ENCODE results near the gene DGKI. TPM values are rescaled to one million over a fixed set of nuclear protein-coding genes. Genes with fewer than 3 reads are reported as not detected.

Gene DGKI
- total RNA-seq, 4 donors from 2014 or later: 45.1 to 71.0 (median 48.7) TPM

DNA sequence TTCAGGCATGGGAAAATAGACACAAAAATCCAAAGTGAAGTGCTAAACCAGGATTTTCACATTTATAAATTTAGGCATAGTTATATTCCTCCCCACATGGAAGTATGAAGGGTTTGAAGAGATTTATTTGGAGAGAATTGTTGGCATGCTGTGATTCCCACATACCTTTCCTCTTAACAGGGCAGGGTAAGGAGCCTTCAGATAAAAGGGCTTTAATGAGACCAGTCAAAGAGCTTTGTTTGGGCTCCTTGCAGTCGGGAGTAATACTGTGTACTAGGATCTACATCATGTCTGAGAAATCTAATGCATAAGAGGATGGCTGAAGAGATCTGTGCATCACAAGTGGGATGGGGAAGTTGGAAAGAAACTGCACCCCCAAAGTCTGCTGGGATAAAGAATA lies 362.4 kb downstream of the DGKI start:
- no peaks in the 10 kb centered on the region for H3K36me3 ChIP-seq
- intact Hi-C loops (cut with DNase I): no loop called here
- H3K4me1 ChIP-seq: no peaks in the 10 kb centered on the region
- H3K27ac ChIP-seq: no peak overlapping the region
- H3K9me3 ChIP-seq: no peaks in the 10 kb centered on the region
- H3K27me3 ChIP-seq: no peaks in the 10 kb centered on the region
- DNase-seq: no peak
- no peak overlapping the region for H3K4me3 ChIP-seq (replicated peaks in 1 of 3)
- WGBS, 2 donors: 72 to 85% methylated on average over 1 of the region's 1 CpG
- TF ChIP-seq, protein P1, sequence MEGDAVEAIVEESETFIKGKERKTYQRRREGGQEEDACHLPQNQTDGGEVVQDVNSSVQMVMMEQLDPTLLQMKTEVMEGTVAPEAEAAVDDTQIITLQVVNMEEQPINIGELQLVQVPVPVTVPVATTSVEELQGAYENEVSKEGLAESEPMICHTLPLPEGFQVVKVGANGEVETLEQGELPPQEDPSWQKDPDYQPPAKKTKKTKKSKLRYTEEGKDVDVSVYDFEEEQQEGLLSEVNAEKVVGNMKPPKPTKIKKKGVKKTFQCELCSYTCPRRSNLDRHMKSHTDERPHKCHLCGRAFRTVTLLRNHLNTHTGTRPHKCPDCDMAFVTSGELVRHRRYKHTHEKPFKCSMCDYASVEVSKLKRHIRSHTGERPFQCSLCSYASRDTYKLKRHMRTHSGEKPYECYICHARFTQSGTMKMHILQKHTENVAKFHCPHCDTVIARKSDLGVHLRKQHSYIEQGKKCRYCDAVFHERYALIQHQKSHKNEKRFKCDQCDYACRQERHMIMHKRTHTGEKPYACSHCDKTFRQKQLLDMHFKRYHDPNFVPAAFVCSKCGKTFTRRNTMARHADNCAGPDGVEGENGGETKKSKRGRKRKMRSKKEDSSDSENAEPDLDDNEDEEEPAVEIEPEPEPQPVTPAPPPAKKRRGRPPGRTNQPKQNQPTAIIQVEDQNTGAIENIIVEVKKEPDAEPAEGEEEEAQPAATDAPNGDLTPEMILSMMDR (IDR thresholded peaks at IDR 0.05): no peak
- TF ChIP-seq POLR2A (IDR thresholded peaks at IDR 0.05): no peak

DNA sequence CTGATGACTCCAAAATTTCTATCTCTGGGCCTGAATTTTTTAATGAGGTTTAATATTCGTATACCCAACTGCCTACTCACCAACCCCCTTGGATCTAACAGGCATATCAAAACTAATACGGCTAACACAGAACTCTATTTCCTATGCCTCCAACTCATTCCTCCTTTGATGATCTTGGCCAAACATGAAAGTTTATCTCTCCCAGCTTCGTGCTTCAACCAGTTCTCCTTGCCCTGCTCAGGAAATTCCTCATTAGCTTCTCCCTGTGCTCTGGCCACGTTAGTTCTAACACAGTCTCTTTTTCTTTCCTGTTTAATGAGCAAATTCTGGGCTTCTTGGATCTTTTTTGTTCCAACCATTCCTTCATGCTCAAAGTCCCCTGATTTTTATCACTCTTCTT lies 364.3 kb downstream of the DGKI start:
- Histone ChIP-seq H3K27me3 (no peaks in the 10 kb centered on the region), H3K9me3 (no peaks in the 10 kb centered on the region), H3K4me3 (replicated peaks in 1 of 3) (no peak overlapping the region), H3K36me3 (no peaks in the 10 kb centered on the region), H3K27ac (no peak overlapping the region), H3K4me1 (no peaks in the 10 kb centered on the region)
- no peak for DNase-seq
- TF ChIP-seq POLR2A (IDR thresholded peaks at IDR 0.05): no peak
- TF ChIP-seq, protein P1 (IDR thresholded peaks at IDR 0.05): no peak
- intact Hi-C loops (cut with DNase I): no loop called here
- WGBS, 2 donors: 80 to 82% methylated on average over 4 of the region's 4 CpGs

DNA sequence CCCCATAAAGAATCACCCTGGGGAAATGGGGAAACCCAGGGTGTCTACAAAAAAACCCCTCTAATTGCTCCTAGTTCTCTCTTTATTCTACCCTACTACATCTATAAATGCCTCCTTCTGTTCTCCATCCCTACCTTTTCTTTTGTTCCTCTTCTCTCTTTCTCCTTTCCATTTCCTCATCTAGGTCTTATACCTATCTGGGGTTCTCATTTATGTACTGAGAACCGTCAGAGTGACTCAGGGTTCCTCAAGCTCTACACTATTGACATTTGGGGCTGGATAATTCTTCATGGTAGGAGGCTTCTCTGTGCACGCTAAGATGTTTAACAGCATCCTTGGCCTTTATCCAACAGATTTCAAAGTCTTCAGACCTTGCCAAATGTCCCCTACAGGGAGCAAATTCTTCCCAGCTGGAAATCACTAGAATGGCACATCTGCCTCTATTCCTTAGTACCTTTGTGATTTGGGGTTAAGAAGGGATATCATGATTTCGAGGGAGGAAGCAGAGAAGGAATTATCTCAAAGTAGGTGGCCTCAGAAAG lies 365.9 kb downstream of the DGKI start:
- DNase-seq: no peak
- Histone ChIP-seq H3K4me3 (replicated peaks in 1 of 3) (no peak overlapping the region), H3K27me3 (no peaks in the 10 kb centered on the region), H3K9me3 (no peaks in the 10 kb centered on the region), H3K27ac (no peak overlapping the region), H3K4me1 (no peaks in the 10 kb centered on the region), H3K36me3 (no peaks in the 10 kb centered on the region)
- TF ChIP-seq, protein P1 (IDR thresholded peaks at IDR 0.05): no peak
- no peak for TF ChIP-seq POLR2A (IDR thresholded peaks at IDR 0.05)
- intact Hi-C loops (cut with DNase I): no loop called here
- 68 to 74% methylated on average over 3 of the region's 3 CpGs for WGBS, 2 donors

DNA sequence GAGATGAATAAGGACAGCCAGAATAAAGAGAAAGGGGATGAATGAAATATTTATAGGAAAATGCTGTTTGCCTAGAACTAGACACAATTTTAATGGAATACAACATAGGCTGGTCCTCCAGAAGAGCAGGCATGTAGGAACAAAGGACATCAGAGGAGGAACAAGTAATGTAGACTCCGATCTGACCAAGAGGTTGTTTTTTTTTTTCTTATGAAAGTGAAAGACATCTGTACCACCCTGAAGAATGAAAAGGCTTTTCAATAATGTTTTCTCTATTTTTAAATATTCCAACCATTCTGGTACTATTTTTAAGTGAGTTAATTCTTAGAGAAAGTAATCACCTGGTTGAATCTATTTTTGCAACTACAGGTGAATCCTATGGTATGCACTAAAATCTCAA lies 366.4 kb downstream of the DGKI start:
- no peak overlapping the region for H3K27ac ChIP-seq
- no peaks in the 10 kb centered on the region for H3K27me3 ChIP-seq
- 90 to 94% methylated on average over 1 of the region's 1 CpG for WGBS, 2 donors
- no peaks in the 10 kb centered on the region for H3K4me1 ChIP-seq
- no peaks in the 10 kb centered on the region for H3K9me3 ChIP-seq
- TF ChIP-seq, protein P1 (IDR thresholded peaks at IDR 0.05): no peak
- no peak for TF ChIP-seq POLR2A (IDR thresholded peaks at IDR 0.05)
- no peak for DNase-seq
- intact Hi-C loops (cut with DNase I): no loop called here
- no peak overlapping the region for H3K4me3 ChIP-seq (replicated peaks in 1 of 3)
- no peaks in the 10 kb centered on the region for H3K36me3 ChIP-seq

DNA sequence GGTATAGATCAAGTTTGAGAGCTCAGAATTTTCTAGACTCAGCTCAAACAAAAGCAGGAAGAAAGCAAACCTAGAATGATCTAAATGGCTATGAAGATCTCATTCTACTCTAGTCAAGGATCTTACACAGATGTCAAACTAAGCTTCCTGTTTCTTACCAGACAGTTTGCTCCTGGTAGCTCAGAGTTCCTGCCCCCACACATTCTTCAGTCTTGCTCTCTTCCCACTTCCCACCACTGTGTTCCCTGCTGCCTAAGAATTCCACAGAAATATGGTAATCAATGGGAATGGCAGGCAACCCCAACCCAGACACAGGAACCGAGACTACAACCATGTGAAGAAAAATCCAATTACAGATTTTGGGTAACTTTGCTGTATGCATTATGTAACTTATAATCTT lies 369.8 kb downstream of the DGKI start:
- TF ChIP-seq, protein P1 (IDR thresholded peaks at IDR 0.05): no peak
- no peak for TF ChIP-seq POLR2A (IDR thresholded peaks at IDR 0.05)
- Histone ChIP-seq H3K4me3 (replicated peaks in 1 of 3) (no peak overlapping the region), H3K4me1 (no peaks in the 10 kb centered on the region), H3K27ac (peak overlapping the region in 2 of 3 donors; percentile 17 to 50), H3K27me3 (no peaks in the 10 kb centered on the region), H3K36me3 (no peaks in the 10 kb centered on the region), H3K9me3 (no peaks in the 10 kb centered on the region)
- no peak for DNase-seq
- intact Hi-C loops (cut with DNase I): no loop called here
- 81 to 90% methylated on average over 1 of the region's 1 CpG for WGBS, 2 donors

All from thyroid gland (tissue), 4 donors.